Effector memory CD4-positive, alpha-beta T cell (primary cell): ENCODE data around the gene SLC5A5.
"Not testable (repeated sequence)": the region's sequence is repeated elsewhere in the genome, so short reads cannot be mapped to it uniquely, and the experiment has no call there.

Experiments
- DNase-seq, 3 donors: peaks; one replicate each; pipeline ENCODE4 v3.0.0-alpha.2; 2020
- H3K27ac ChIP-seq: 2 replicates; pipeline ENCODE4 v1.7.0; 2013; ENCODE audit warnings: mild to moderate bottlenecking, low read length, moderate library complexity; ENCODE audit not compliant: insufficient read depth, poor library complexity, severe bottlenecking
- H3K27me3 ChIP-seq: replicated peaks from 2 replicates; pipeline ENCODE4 v1.7.0; 2013; ENCODE audit warnings: mild to moderate bottlenecking, low read length; ENCODE audit not compliant: insufficient read depth, control insufficient read depth, poor library complexity, severe bottlenecking
- H3K36me3 ChIP-seq: 2 replicates; pipeline ENCODE4 v1.7.0; 2013; ENCODE audit warnings: mild to moderate bottlenecking, low read length, moderate library complexity; ENCODE audit not compliant: control insufficient read depth, insufficient read depth
- H3K4me1 ChIP-seq: 2 replicates; pipeline ENCODE4 v1.7.0; 2013; ENCODE audit warnings: low read length, mild to moderate bottlenecking; ENCODE audit not compliant: control insufficient read depth, insufficient read depth, poor library complexity, severe bottlenecking
- H3K4me3 ChIP-seq: 2 replicates; pipeline ENCODE4 v1.7.0; 2013; ENCODE audit warnings: low read length, low read depth, mild to moderate bottlenecking; ENCODE audit not compliant: insufficient read depth, poor library complexity, severe bottlenecking
- H3K9me3 ChIP-seq: 2 replicates; pipeline ENCODE4 v1.7.0; 2013; ENCODE audit warnings: mild to moderate bottlenecking, low read length, moderate library complexity; ENCODE audit not compliant: control insufficient read depth

SLC5A5 gene

GRCh38 chr19:17919122-17919521 is 47.4 kb downstream of the SLC5A5 start:
- H3K36me3 ChIP-seq, H3K4me1 ChIP-seq, H3K9me3 ChIP-seq, H3K27me3 ChIP-seq, DNase-seq, H3K4me3 ChIP-seq, H3K27ac ChIP-seq: not testable (repeated sequence)

GRCh38 chr19:17920527-17920926 is 48.8 kb downstream of the SLC5A5 start:
- Histone ChIP-seq H3K4me3 (no peak overlapping the region), H3K27me3 (no peaks in the 10 kb centered on the region), H3K27ac (no peak overlapping the region), H3K9me3 (no peaks in the 10 kb centered on the region), H3K4me1 (no peaks in the 10 kb centered on the region), H3K36me3 (no peaks in the 10 kb centered on the region)
- DNase-seq: no peak

GRCh38 chr19:17922138-17922537 is 50.4 kb downstream of the SLC5A5 start:
- H3K27me3 ChIP-seq: no peaks in the 10 kb centered on the region
- no peak overlapping the region for H3K27ac ChIP-seq
- H3K4me3 ChIP-seq: no peak overlapping the region
- no peaks in the 10 kb centered on the region for H3K9me3 ChIP-seq
- no peak for DNase-seq
- no peaks in the 10 kb centered on the region for H3K4me1 ChIP-seq
- H3K36me3 ChIP-seq: no peaks in the 10 kb centered on the region

GRCh38 chr19:17926044-17926443 is 54.3 kb downstream of the SLC5A5 start:
- Histone ChIP-seq H3K4me1 (no peaks in the 10 kb centered on the region), H3K4me3 (no peak overlapping the region), H3K9me3 (no peaks in the 10 kb centered on the region), H3K36me3 (no peaks in the 10 kb centered on the region), H3K27ac (no peak overlapping the region), H3K27me3 (no peaks in the 10 kb centered on the region)
- no peak for DNase-seq

- no peaks in the 10 kb centered on the region for H3K9me3 ChIP-seq
- H3K4me3 ChIP-seq: no peak overlapping the region
- H3K27ac ChIP-seq: no peak overlapping the region
- DNase-seq: no peak
- H3K27me3 ChIP-seq: no peaks in the 10 kb centered on the region
- peaks cover 16% of the 10 kb centered on the region for H3K4me1 ChIP-seq
- no peaks in the 10 kb centered on the region for H3K36me3 ChIP-seq
These were observed 57.3 kb downstream of the SLC5A5 start for GRCh38 chr19:17929056-17929455.

- no peak for DNase-seq
- H3K36me3 ChIP-seq: no peaks in the 10 kb centered on the region
- H3K4me1 ChIP-seq: peaks cover 16% of the 10 kb centered on the region
- no peaks in the 10 kb centered on the region for H3K9me3 ChIP-seq
- H3K27ac ChIP-seq: no peak overlapping the region
- peak overlapping the region; percentile 76 for H3K4me3 ChIP-seq
- H3K27me3 ChIP-seq: no peaks in the 10 kb centered on the region
These were observed 59.9 kb downstream of the SLC5A5 start for GRCh38 chr19:17931532-17932191.

- Histone ChIP-seq H3K4me3 (peak within 1 kb of the TSS; percentile 76), H3K27me3 (no peaks in the 10 kb centered on the region), H3K27ac (peak within 1 kb of the TSS; percentile 91), H3K9me3 (no peaks in the 10 kb centered on the region), H3K36me3 (no peaks in the 10 kb centered on the region), H3K4me1 (peaks cover 16% of the 10 kb centered on the region)
- peak; percentile 84 to 87 (median 84) for DNase-seq
These were observed 61.0 kb downstream of the SLC5A5 start, which contains the start of gene CCDC124 for GRCh38 chr19:17932485-17933338. CCDC124 (plus strand) TSS chr19:17933015; CDS start chr19:17936421, 3,406 bp downstream.

- Histone ChIP-seq H3K9me3 (no peaks in the 10 kb centered on the region), H3K4me3 (peak overlapping the region; percentile 76), H3K36me3 (no peaks in the 10 kb centered on the region), H3K27me3 (no peaks in the 10 kb centered on the region), H3K27ac (peak overlapping the region; percentile 91), H3K4me1 (peaks cover 16% of the 10 kb centered on the region)
- DNase-seq: no peak
These were observed 61.8 kb downstream of the SLC5A5 start for GRCh38 chr19:17933414-17934129.

GRCh38 chr19:17936379-17936778 is 64.6 kb downstream of the SLC5A5 start:
- Histone ChIP-seq H3K4me1 (peaks cover 16% of the 10 kb centered on the region), H3K36me3 (no peaks in the 10 kb centered on the region), H3K9me3 (no peaks in the 10 kb centered on the region), H3K27me3 (no peaks in the 10 kb centered on the region), H3K27ac (no peak overlapping the region), H3K4me3 (no peak overlapping the region)
- DNase-seq: no peak
